Activated CD8-positive, alpha-beta memory T cell treated with anti-CD3 and anti-CD28 coated beads, Interleukin-2, amount 50 U/mL, for 48 hours (primary cell): Measurements from ENCODE around the gene SLC38A6.
"Not testable (repeated sequence)": the region's sequence is repeated elsewhere in the genome, so short reads cannot be mapped to it uniquely, and the experiment has no call there.

Source experiments
- DNase-seq: peaks from one replicate; pipeline ENCODE4 v3.0.0-alpha.2; 2020

SLC38A6 gene

GRCh38 chr14:61063461-61063860, 82.4 kb downstream of the SLC38A6 start:
- no peak for DNase-seq

DNA sequence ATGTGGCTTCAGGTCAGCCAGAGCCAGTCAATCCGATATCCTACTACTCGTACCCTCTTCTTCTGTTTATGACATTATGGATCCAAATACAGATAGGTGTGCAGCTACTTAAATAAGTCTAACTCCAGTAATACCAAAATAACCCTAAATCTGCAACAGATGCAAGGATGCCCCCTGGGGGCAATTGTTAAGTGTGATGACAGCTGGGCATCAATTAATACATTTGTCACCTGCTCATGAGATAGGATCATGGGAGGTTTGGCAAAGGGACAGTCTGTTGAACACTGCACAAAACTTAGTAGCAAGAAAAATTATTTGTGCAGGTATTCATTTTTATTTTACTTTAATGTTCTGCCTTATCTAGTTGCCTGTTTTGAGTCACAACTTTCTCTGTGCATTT, 83.2 kb downstream of the SLC38A6 start:
- no peak for DNase-seq

- DNase-seq, result no peak
These were observed 83.8 kb downstream of the SLC38A6 start for GRCh38 chr14:61064856-61065255.

DNA sequence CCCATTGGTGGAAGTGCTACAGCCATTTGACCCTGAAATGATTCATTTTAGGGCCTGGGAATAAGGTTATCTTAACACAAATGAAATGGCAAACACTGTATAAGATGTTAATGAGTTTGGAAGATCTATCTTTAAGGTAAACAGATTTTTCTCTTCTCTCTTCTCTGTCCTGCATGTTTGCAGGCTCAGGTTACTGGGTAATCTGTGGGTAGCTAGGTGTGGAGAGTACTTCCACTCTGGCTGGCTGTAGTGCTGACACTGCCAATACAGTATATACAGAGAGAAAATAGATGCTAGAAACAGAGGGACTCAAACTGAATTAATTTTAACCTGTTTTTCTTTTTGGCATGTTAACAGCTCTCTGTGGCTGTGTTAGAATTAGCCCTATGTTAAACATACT, 84.6 kb downstream of the SLC38A6 start:
- no peak for DNase-seq

DNA sequence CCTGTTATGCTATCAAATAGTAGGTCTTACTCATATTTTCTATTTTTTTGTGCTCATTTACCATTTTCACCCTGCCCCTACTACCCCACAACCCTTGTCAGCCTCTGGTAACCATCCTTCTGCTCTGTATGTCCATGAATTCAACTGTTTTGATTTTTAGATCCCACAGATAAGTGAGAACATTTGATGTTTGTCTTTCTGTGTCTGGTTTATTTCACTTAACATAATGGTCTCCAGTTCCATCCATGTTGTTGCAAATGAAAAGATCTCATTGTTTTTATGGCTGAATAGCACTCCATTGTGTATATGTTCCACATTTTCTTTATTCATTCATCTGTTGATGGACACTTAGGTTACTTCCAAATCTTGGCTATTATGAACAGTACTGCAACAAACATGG, 91.4 kb downstream of the SLC38A6 start:
- DNase-seq, result not testable (repeated sequence)

DNA sequence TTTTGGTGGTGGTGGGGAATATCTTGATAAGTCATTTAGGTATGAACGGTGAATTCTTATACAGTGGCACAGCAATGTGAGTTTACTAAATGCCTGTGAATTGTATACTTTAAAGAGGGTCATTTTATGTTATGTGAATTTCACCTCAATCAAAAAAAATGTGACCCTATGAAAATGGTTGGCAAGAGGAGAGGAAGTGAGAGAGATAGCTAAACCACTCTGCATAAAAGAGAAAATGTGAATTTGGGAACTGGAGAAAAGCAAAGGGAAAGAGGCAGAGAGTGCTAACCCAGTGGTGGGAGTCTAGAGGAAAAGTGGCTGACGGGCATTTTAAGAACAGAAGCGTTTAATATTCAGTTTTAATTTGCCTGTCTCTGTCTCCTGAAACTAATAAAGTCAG, 93.8 kb downstream of the SLC38A6 start:
- no peak for DNase-seq

DNA sequence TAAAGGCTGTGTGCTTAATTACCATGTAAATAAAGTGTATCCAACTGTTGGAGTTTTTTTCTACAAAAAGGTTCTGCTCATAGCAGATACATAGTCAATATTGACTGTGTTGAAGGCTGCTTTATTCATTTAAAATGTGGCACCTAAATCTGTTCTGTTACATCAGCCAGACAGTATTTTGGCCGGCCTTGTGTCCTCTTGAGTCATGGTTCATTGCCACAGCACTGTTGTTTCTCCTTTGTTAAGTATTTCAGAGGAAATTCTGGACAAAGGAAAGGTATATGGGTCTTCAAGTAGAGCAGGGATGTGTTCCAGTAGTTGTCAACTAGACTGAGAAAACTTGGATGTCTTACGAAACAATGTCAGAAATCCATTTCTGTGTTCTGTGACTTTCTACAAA, 95.5 kb downstream of the SLC38A6 start:
- no peak for DNase-seq

DNA sequence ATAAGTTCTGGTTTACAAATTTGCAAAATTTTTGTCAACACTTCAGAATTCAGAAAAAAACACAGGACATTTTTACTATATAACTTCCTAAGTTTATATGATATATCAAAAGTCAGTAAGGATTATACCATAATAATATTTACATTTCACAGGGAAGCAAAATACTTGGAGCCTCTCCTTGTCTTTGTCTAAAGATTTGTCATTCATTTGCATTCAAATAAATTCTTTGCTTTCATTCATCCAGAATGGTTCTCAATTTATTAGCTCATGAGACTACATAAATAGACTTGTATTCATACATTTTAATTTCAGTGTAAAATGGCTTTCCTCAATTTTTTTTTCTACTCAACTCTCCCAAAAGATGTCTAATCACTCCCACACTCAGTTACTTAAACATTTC, 96.4 kb downstream of the SLC38A6 start:
- DNase-seq, result no peak

GRCh38 chr14:61077951-61078720, 97.1 kb downstream of the SLC38A6 start:
- DNase-seq, result no peak

GRCh38 chr14:61080591-61081010, 99.6 kb downstream of the SLC38A6 start:
- no peak for DNase-seq

DNA sequence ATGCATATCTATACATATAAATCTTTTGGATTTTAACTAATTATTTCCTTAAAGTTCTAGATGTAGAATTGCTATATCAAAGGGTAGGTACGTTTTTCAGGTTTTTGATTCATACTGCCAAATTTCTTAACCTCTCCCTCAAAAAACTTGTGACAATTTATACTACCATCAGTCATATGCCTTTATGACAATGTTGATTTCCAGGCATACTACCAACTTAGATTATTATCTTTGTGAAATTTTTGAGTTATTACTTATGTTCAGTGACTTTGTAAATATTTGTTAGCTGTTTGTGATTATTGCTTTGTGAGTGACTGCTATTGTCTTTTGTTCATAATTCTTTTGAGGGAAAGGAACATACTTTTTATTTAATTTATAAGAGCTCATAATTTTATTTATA, 107.0 kb downstream of the SLC38A6 start:
- DNase-seq, result no peak

DNA sequence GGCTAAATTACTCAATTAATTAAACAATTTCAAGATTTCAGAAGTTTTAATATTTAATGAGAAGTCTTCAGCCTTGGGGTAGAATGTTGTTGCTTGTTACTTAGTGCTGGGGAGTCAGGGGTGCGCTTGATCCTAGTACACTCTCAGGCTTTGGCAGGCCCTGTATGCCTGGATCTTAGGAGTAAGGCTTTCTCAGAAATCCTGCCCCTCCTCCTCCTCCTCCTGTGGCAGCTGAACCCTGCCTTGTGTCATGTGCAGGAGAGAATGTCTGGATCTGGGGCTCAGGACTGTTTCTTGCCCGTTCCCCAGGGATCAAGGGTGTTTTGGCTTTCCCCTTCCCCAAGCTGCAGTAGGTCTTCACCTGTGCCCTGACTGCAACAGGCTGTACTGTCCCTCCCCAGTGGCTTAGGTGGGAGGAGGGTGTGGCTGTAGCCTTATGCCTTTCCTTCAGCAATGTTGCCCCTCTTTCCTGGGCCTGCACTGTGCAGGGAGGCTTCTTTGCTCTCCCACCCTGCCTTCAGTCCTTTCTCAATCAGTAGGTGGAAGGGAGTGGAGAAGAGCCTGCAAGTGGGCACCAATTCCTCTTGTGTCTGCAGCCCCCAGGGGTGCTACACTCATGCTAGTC, 108.2 kb downstream of the SLC38A6 start:
- DNase-seq, result no peak

- no peak for DNase-seq
These were observed 109.6 kb downstream of the SLC38A6 start for GRCh38 chr14:61090432-61091216.

DNA sequence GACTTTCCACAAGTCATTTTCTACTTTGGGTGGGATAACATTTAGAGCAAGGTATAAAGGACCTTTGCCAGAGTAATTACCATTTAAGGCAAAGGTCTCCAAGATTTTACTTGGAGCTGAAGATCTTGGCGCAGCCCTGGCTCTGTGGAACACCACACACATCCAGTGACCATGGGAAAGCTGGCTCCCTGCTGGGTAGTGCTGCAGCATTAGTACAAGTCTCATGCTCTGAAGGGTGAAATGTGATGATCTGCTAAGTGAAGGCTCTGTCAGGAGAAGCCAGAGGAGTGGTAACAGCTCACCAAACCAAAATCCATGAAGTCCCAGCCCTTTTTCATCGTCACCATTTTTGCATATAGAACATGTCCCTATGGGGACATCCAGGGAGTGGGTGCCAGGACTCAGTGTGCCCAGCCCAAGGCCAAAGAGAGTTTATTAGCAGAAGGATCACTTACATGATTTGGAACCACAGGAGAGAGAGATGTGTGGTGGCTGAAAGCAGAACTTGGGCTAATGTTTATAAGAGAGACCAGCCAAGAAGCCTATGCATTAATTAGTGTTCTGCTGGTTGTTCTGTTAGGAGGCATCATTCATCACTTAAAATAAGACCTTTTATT, 110.7 kb downstream of the SLC38A6 start:
- no peak for DNase-seq

- not testable (repeated sequence) for DNase-seq
These were observed 117.1 kb downstream of the SLC38A6 start for GRCh38 chr14:61098096-61098495.

DNA sequence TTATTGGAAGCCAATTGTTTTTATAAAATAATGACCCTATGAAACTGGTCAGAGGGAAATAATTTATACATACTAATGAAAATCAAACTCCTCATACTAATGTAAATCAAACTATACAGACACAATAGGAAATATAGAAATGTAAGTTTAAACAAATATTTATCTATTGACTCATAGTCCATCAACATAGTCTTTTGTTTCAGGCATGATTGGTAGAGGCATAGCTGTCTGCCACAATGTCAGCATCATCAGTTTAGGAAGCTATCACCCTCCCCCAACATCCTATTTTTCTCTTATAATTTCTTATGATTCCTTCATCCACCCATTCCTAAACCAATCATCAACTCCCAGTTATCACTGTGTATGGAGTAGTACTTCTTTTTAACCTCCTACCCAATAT, 117.7 kb downstream of the SLC38A6 start:
- DNase-seq, result no peak

GRCh38 chr14:61099216-61099835, 118.3 kb downstream of the SLC38A6 start:
- no peak for DNase-seq

DNA sequence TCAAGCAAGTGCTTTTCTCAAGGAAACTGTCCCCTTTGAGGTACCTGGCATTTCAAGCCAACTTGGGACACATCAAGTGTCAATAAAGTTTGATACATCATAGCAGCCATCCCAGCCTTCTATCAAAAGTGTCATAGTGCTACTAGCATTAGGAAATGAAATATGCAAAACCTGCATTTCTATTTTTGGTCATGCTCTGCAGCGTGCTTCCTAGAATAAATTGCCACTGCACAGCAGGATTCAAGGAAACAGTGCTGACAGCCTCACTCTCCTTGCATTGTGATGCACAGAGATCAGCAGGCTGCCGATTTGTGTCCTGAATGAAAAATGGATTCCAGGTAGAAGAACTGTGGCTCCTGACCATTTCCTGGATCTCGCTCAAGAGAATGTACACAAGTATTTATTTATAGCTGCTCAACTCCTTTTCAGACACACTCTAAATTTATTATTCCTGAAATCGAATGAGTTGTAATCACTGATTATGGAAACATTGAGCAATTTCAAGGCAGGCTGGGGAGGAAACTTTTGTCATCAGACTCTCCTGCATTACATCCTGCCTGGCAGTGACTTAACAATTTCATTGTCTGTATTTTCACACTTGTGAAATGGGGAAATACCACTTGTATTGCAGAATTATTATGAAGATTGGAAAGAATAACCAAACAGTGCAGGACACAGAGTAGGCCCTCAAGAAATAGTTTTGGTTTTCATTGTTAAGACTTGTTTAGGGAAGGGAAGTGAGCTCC, 120.9 kb downstream of the SLC38A6 start:
- no peak for DNase-seq
